OCI-LY1 (cell line): ENCODE data around the gene SDSL.

Experiments
- EZH2 ChIP-seq: fragments of 200-600 bp; sonication (generic), shearing (Covaris generic); IDR thresholded peaks from 2 replicates; pipeline ENCODE4 v1.8.0; 2017; ENCODE audit warnings: borderline replicate concordance, mixed run types, mild to moderate bottlenecking, antibody characterized with exemption, low read length, moderate library complexity, mixed read lengths
- TF ChIP-seq, protein P1 (sequence below): fragments of 200-600 bp; sonication (generic), shearing (Covaris generic); IDR thresholded peaks from 2 replicates; pipeline ENCODE4 v1.5.1; 2017; ENCODE audit warnings: mild to moderate bottlenecking, antibody characterized with exemption, low read length, moderate library complexity, mixed read lengths

DNA sequence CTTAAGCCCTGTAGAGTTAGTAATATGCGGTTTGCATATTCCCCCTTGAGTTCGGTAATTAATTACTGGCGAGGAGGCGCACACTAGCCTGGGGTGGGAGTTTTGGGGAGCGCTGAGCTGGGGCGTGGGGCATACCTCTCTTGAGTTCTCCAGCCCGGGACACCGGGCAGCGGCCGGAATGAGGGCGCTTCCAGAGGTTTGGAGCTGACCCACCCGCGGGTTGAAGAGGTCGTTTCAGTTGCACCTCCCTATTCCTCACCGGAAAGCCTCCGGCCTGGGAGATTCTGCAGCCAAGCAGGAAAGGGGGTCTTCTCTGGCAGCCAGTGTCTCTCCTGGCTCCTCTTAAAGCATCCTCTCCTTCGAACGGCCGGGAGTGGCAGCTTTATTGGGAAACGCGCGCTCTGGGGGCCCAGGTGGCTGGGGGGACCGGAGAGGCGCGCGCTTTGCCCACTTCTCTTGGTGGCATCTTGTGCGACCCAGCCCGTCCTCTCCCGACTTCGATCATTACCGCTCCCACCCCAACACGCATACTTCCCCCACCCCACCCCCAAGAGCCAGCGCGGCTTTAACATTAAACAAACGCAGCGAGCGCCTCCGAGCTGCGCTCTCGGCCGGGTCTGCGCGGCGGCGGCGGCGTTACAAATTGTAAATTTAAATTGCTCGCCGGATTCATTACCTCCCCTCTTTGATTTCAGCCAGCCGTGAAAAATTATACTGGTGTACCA lies 53.4 kb downstream of the SDSL start:
- TF ChIP-seq, protein P1, sequence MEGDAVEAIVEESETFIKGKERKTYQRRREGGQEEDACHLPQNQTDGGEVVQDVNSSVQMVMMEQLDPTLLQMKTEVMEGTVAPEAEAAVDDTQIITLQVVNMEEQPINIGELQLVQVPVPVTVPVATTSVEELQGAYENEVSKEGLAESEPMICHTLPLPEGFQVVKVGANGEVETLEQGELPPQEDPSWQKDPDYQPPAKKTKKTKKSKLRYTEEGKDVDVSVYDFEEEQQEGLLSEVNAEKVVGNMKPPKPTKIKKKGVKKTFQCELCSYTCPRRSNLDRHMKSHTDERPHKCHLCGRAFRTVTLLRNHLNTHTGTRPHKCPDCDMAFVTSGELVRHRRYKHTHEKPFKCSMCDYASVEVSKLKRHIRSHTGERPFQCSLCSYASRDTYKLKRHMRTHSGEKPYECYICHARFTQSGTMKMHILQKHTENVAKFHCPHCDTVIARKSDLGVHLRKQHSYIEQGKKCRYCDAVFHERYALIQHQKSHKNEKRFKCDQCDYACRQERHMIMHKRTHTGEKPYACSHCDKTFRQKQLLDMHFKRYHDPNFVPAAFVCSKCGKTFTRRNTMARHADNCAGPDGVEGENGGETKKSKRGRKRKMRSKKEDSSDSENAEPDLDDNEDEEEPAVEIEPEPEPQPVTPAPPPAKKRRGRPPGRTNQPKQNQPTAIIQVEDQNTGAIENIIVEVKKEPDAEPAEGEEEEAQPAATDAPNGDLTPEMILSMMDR: no peak
- TF ChIP-seq EZH2: no peak
